Right cardiac atrium (tissue), 5 donors: ENCODE measurements around the gene EGR1. TPM values are rescaled to one million over a fixed set of nuclear protein-coding genes. Genes with fewer than 3 reads are reported as not detected.
"Not testable (repeated sequence)": the region's sequence is repeated elsewhere in the genome, so short reads cannot be mapped to it uniquely, and the experiment has no call there.

Source experiments
- ATAC-seq, 2 donors: fragments of 200-7000 bp; cut with Tn5 transposase; one replicate each; pipeline versions ENCODE4 v1.8.0 to v1.9.1; 2020; ENCODE audit warnings: moderate library complexity in 2 of 2, mild to moderate bottlenecking in 1 of 2
- DNase-seq, 3 donors: peaks; one replicate each; pipeline ENCODE4 v3.0.0-alpha.2; 2020
- H3K27ac ChIP-seq: one replicate; pipeline ENCODE4 v1.5.1; 2013; ENCODE audit warnings: mild to moderate bottlenecking, low read length, control low read depth, moderate library complexity
- H3K27me3 ChIP-seq: one replicate; pipeline ENCODE4 v1.6.1; 2013; ENCODE audit not compliant: control insufficient read depth, insufficient read depth
- H3K4me1 ChIP-seq: one replicate; pipeline ENCODE4 v1.6.1; 2013; ENCODE audit warnings: low read length; ENCODE audit not compliant: control insufficient read depth, insufficient read depth
- H3K4me3 ChIP-seq: one replicate; pipeline ENCODE4 v1.5.1; 2013; ENCODE audit warnings: low read length, control low read depth
- H3K9me3 ChIP-seq: one replicate; pipeline ENCODE4 v1.6.1; 2013; ENCODE audit warnings: low read length; ENCODE audit not compliant: control insufficient read depth
- WGBS: extraction: QIAGEN DNeasy Blood & Tissue Kit; methylation state at CpG from one replicate; pipeline ENCODE4 v1.1.7; 2013; 5-methylcytosine and 5-hydroxymethylcytosine counted together
- intact Hi-C, 4 donors: fragments of 100-400 bp; cut with DNase I; formaldehyde crosslinking; loops; one replicate each; pipeline versions ENCODE4 v1.11.0 to v1.14.0; 2022 to 2023
- polyA plus RNA-seq: library from polyadenylated mRNA; stranded (reverse); fragments of 200-250 nt; gene quantifications from one replicate; pipeline ENCODE4 v1.2.3, GENCODE V29; 2013
- total RNA-seq, 4 donors: library from RNA; stranded (reverse); fragmentation: NEBNext Ultra II Directional; extraction: Animal tissue kit (Norgen Biotek cat#: 25700); gene quantifications; one replicate each; pipeline ENCODE4 v1.2.1, GENCODE V29; 2021
- donor health status: healthy with polysubstance abuse.
- donor health status: DM: no; HTN: yes; CAD: no.
- donor health status: DM: no; HTN: no; CAD: no.
- donor health status: DM: no; HTN: yes; CAD: no; lungs with severe emphysema.
- donor health status: DM: yes; HTN: yes; CAD: no.

The EGR1 gene
- total and polyA plus RNA-seq, 5 donors, result 8.4 to 123 (median 31.2) TPM

- WGBS, result 80% methylated on average over 2 of the region's 2 CpGs
- Histone ChIP-seq H3K9me3 (no peaks in the 10 kb centered on the region), H3K27ac (no peak overlapping the region), H3K27me3 (no peaks in the 10 kb centered on the region), H3K4me3 (no peak overlapping the region), H3K4me1 (no peaks in the 10 kb centered on the region)
- ATAC-seq, result no peak
- intact Hi-C loops, result no loop called here
- DNase-seq, result no peak
Observed at GRCh38 chr5:138471052-138471361, 5.7 kb downstream of the EGR1 start.

GRCh38 chr5:138472353-138472752 lies 7.1 kb downstream of the EGR1 start:
- H3K4me1 ChIP-seq, result no peaks in the 10 kb centered on the region
- ATAC-seq (no peak), DNase-seq (no peak)
- no peaks in the 10 kb centered on the region for H3K9me3 ChIP-seq
- H3K27me3 ChIP-seq, result no peaks in the 10 kb centered on the region
- intact Hi-C loops, result no loop called here
- WGBS, result 56% methylated on average over 6 of the region's 6 CpGs
- H3K4me3 ChIP-seq, result no peak overlapping the region
- no peak overlapping the region for H3K27ac ChIP-seq

GRCh38 chr5:138473151-138473550 lies 7.9 kb downstream of the EGR1 start:
- ATAC-seq, DNase-seq, H3K27ac ChIP-seq, H3K27me3 ChIP-seq, H3K4me1 ChIP-seq, intact Hi-C loops, H3K9me3 ChIP-seq, H3K4me3 ChIP-seq: not testable (repeated sequence)
- WGBS, result 93% methylated on average over 5 of the region's 5 CpGs

- no peak for DNase-seq
- H3K27me3 ChIP-seq, result no peaks in the 10 kb centered on the region
- H3K9me3 ChIP-seq, result no peaks in the 10 kb centered on the region
- H3K27ac ChIP-seq, result no peak overlapping the region
- H3K4me3 ChIP-seq, result no peak overlapping the region
- no peak for ATAC-seq
- intact Hi-C loops, result no loop called here
- H3K4me1 ChIP-seq, result no peaks in the 10 kb centered on the region
- 84% methylated on average over 7 of the region's 7 CpGs for WGBS
Observed at GRCh38 chr5:138476918-138477317, 11.6 kb downstream of the EGR1 start.

DNA sequence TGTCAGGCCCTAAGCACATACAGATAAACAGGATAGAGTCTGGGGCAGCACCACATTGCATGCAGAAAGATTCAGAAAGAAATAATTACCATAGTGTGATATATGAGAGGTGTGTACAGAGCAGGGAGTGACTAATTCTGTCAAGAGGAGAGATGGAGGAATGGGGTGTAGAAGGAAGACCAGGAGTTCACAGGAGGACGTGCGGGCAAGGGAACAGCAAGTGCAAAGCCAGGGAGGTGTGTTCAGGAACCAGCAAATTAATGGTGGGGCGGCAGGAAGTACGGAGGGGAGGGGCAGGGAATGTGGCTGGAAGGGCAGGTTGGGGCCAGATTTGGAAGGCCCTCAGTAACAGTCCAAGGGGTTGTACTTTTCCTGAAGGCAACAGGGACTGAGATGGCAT lies 17.4 kb downstream of the EGR1 start:
- Histone ChIP-seq H3K4me3 (no peak overlapping the region), H3K4me1 (no peaks in the 10 kb centered on the region), H3K9me3 (no peaks in the 10 kb centered on the region), H3K27me3 (no peaks in the 10 kb centered on the region), H3K27ac (no peak overlapping the region)
- ATAC-seq (no peak), DNase-seq (no peak)
- 72% methylated on average over 4 of the region's 4 CpGs for WGBS
- intact Hi-C loops, result no loop called here

GRCh38 chr5:138488481-138488945 lies 23.2 kb downstream of the EGR1 start:
- no peaks in the 10 kb centered on the region for H3K27me3 ChIP-seq
- no peak for DNase-seq
- 72% methylated on average over 5 of the region's 5 CpGs for WGBS
- H3K9me3 ChIP-seq, result no peaks in the 10 kb centered on the region
- no peak overlapping the region for H3K4me3 ChIP-seq
- no peaks in the 10 kb centered on the region for H3K4me1 ChIP-seq
- H3K27ac ChIP-seq, result no peak overlapping the region
- intact Hi-C loops, result no loop called here
- no peak for ATAC-seq

- Histone ChIP-seq H3K9me3 (no peaks in the 10 kb centered on the region), H3K27ac (no peak overlapping the region), H3K4me3 (no peak overlapping the region), H3K4me1 (no peaks in the 10 kb centered on the region), H3K27me3 (no peaks in the 10 kb centered on the region)
- WGBS, result 53% methylated on average over 5 of the region's 5 CpGs
- DNase-seq, result peak in 1 of 3 donors; percentile 57
- ATAC-seq, result no peak
- intact Hi-C loops, result no loop called here
Observed at GRCh38 chr5:138489683-138490061, 24.4 kb downstream of the EGR1 start.

DNA sequence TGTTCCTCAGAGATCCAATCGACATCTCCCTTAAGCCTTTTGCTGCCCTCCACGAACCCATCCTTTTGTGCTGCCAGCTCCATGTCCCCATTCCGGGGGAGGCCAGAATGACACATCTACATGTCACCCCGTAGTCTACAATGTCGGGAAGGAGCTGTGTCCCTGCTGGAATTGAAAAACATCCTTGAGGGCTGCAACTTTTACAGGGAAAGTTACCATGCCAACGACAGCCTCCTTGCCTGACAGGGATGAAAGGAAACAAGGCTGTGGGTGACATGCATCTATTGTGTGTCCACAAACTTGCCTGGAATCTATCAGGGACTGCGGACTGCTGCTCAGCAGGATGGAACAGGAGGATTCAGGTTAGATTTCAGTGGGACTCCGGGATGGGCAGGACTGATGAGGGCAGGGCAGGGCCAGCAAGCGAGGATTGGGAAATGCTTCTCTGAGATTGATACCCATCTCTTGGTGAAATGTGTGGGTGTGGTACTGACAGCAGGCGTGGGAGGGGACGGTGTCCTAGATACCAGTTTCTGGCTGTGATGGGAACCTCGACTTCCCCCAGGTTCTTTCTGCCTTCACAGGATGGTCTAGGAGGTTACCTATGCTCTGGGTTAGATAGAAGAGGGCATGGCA lies 25.5 kb downstream of the EGR1 start:
- no peaks in the 10 kb centered on the region for H3K27me3 ChIP-seq
- DNase-seq (no peak), ATAC-seq (no peak)
- WGBS, result 84% methylated on average over 12 of the region's 12 CpGs
- H3K27ac ChIP-seq, result no peak overlapping the region
- H3K4me1 ChIP-seq, result no peaks in the 10 kb centered on the region
- intact Hi-C loops, result no loop called here
- H3K9me3 ChIP-seq, result no peaks in the 10 kb centered on the region
- H3K4me3 ChIP-seq, result no peak overlapping the region

- 59% methylated on average over 11 of the region's 11 CpGs for WGBS
- peak in 1 of 2 donors; percentile 1 for ATAC-seq
- peak in 1 of 3 donors; percentile 32 for DNase-seq
- Histone ChIP-seq H3K4me1 (no peaks in the 10 kb centered on the region), H3K4me3 (peak overlapping the region; percentile 70), H3K27ac (no peak overlapping the region), H3K27me3 (no peaks in the 10 kb centered on the region), H3K9me3 (no peaks in the 10 kb centered on the region)
- intact Hi-C loops, result no loop called here
Observed at GRCh38 chr5:138491284-138491648, 26.0 kb downstream of the EGR1 start.

- DNase-seq, result peak; percentile 94 to 97 (median 96)
- Histone ChIP-seq H3K27ac (no peak overlapping the region), H3K9me3 (no peaks in the 10 kb centered on the region), H3K4me1 (no peaks in the 10 kb centered on the region), H3K27me3 (no peaks in the 10 kb centered on the region), H3K4me3 (peak overlapping the region; percentile 70)
- ATAC-seq, result peak; percentile 97 to 98
- intact Hi-C loops, result no loop called here
- WGBS, result 2% methylated on average over 93 of the region's 93 CpGs
Observed at GRCh38 chr5:138491669-138492559, 26.6 kb downstream of the EGR1 start.

DNA sequence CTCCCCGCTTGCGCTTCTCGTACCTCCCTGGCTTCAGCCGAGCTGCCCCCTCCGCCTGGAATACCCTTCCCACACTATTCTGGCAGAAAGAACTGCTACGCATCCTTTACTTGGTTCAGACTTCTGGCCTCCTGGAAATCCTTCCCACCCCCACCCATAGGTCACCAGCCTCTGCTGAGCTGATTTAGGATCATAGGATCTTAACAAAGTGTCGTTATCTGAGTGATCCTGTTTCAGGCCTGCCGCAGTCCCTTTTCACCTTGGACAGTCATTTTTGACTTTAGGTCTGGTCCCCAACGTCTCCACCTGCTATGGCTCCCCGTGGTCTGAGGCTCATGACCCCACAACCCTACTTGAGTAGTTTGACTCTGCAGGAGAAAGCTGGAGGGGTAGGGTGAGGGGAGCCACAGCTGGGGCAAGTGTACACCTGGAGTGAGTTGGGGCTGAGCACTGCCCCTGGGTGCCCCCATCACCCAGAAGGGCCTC lies 27.3 kb downstream of the EGR1 start:
- no peaks in the 10 kb centered on the region for H3K27me3 ChIP-seq
- DNase-seq, result no peak
- H3K4me1 ChIP-seq, result no peaks in the 10 kb centered on the region
- H3K27ac ChIP-seq, result no peak overlapping the region
- ATAC-seq, result no peak
- H3K4me3 ChIP-seq, result peak overlapping the region; percentile 70
- H3K9me3 ChIP-seq, result no peaks in the 10 kb centered on the region
- WGBS, result 21% methylated on average over 10 of the region's 10 CpGs
- intact Hi-C loops, result no loop called here
